ENCODE data around the gene DDX27. TPM values are rescaled to one million over a fixed set of nuclear protein-coding genes. Genes with fewer than 3 reads are reported as not detected.
A peak's percentile ranks its signal among the peaks of the same experiment; 100 is the strongest.

DDX27 gene
- total and polyA plus RNA-seq, 2 of the 13 experiments (the other 11 are each of a cell fraction or from before 2014, with no cell fraction given): 42.6 to 72.8 TPM

DNA sequence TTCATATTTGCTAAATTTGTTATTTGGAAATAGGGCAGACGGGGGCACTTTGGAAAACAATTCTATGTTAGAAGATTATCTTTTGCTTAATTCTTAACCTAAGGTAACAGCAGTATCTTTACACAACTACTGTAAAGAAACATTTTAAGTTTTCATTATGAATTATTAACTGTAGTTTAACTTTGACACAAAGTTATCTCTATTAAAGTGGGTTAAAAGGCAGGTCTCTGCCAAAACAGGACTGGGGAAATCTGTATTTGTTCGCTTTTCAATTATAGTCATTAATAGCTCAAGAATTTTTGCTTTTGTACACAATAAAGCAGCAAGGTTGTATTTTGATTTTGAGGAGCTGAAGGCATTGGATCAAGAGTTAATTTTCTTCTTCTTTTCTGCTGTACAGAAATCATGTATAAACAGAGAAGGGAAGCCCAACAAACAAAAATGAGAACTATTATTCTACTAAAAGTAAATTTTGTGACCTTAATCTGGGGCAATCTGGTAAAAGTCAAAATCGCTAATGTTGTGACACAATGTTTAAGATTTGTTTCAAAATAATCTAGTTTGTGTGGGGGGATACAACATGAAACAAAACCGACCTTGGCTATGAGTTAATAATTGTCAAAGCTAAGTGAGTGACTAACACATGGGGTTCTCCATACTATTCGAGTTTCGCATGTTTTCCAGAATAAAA, 34.0 kb upstream of the DDX27 start (continued):
- TF ChIP-seq, protein P1, sequence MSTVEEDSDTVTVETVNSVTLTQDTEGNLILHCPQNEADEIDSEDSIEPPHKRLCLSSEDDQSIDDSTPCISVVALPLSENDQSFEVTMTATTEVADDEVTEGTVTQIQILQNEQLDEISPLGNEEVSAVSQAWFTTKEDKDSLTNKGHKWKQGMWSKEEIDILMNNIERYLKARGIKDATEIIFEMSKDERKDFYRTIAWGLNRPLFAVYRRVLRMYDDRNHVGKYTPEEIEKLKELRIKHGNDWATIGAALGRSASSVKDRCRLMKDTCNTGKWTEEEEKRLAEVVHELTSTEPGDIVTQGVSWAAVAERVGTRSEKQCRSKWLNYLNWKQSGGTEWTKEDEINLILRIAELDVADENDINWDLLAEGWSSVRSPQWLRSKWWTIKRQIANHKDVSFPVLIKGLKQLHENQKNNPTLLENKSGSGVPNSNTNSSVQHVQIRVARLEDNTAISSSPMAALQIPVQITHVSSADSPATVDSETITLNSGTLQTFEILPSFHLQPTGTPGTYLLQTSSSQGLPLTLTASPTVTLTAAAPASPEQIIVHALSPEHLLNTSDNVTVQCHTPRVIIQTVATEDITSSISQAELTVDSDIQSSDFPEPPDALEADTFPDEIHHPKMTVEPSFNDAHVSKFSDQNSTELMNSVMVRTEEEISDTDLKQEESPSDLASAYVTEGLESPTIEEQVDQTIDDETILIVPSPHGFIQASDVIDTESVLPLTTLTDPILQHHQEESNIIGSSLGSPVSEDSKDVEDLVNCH (CRISPR knock-in tag; IDR thresholded peaks at IDR 0.05): no peak
- TF ChIP-seq, protein P2, sequence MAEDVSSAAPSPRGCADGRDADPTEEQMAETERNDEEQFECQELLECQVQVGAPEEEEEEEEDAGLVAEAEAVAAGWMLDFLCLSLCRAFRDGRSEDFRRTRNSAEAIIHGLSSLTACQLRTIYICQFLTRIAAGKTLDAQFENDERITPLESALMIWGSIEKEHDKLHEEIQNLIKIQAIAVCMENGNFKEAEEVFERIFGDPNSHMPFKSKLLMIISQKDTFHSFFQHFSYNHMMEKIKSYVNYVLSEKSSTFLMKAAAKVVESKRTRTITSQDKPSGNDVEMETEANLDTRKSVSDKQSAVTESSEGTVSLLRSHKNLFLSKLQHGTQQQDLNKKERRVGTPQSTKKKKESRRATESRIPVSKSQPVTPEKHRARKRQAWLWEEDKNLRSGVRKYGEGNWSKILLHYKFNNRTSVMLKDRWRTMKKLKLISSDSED (CRISPR knock-in tag; IDR thresholded peaks at IDR 0.05): no peak
- TF ChIP-seq ZNF644 (CRISPR knock-in tag; IDR thresholded peaks at IDR 0.05; ENCODE audit: low read depth): no peak
- no peak for TF ChIP-seq SP5 (CRISPR knock-in tag; IDR thresholded peaks at IDR 0.05; ENCODE audit: borderline replicate concordance, low read depth)
- no peak for TF ChIP-seq NFYC (CRISPR knock-in tag; IDR thresholded peaks at IDR 0.05)
- no peak for TF ChIP-seq ZNF780A (CRISPR knock-in tag; IDR thresholded peaks at IDR 0.05)
- TF ChIP-seq ZNF263 (CRISPR knock-in tag; IDR thresholded peaks at IDR 0.05): no peak
- TF ChIP-seq RELA (CRISPR knock-in tag; IDR thresholded peaks at IDR 0.05): no peak
- TF ChIP-seq, protein P3, sequence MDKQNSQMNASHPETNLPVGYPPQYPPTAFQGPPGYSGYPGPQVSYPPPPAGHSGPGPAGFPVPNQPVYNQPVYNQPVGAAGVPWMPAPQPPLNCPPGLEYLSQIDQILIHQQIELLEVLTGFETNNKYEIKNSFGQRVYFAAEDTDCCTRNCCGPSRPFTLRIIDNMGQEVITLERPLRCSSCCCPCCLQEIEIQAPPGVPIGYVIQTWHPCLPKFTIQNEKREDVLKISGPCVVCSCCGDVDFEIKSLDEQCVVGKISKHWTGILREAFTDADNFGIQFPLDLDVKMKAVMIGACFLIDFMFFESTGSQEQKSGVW (CRISPR knock-in tag; IDR thresholded peaks at IDR 0.05; ENCODE audit: borderline replicate concordance): no peak
- no peak for TF ChIP-seq CENPX (CRISPR knock-in tag; IDR thresholded peaks at IDR 0.05)
- TF ChIP-seq ZNF605 (CRISPR knock-in tag; IDR thresholded peaks at IDR 0.05): no peak
- no peak for TF ChIP-seq YEATS2 (CRISPR knock-in tag; IDR thresholded peaks at IDR 0.05; ENCODE audit: borderline replicate concordance)
- no peak for TF ChIP-seq PHB2 (IDR thresholded peaks at IDR 0.05; ENCODE audit: partially characterized antibody)
- TF ChIP-seq, protein P4, sequence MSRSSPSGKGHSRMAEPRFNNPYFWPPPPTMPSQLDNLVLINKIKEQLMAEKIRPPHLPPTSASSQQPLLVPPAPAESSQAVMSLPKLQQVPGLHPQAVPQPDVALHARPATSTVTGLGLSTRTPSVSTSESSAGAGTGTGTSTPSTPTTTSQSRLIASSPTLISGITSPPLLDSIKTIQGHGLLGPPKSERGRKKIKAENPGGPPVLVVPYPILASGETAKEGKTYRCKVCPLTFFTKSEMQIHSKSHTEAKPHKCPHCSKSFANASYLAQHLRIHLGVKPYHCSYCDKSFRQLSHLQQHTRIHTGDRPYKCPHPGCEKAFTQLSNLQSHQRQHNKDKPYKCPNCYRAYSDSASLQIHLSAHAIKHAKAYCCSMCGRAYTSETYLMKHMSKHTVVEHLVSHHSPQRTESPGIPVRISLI (CRISPR knock-in tag; IDR thresholded peaks at IDR 0.05; ENCODE audit: borderline replicate concordance): no peak
- no peak for TF ChIP-seq HNF4G (IDR thresholded peaks at IDR 0.05; ENCODE audit: borderline replicate concordance, low read depth, low read length)
- no peak for TF ChIP-seq HNF4G (CRISPR knock-in tag; IDR thresholded peaks at IDR 0.05; ENCODE audit: borderline replicate concordance, low read depth)
- TF ChIP-seq, protein P5, sequence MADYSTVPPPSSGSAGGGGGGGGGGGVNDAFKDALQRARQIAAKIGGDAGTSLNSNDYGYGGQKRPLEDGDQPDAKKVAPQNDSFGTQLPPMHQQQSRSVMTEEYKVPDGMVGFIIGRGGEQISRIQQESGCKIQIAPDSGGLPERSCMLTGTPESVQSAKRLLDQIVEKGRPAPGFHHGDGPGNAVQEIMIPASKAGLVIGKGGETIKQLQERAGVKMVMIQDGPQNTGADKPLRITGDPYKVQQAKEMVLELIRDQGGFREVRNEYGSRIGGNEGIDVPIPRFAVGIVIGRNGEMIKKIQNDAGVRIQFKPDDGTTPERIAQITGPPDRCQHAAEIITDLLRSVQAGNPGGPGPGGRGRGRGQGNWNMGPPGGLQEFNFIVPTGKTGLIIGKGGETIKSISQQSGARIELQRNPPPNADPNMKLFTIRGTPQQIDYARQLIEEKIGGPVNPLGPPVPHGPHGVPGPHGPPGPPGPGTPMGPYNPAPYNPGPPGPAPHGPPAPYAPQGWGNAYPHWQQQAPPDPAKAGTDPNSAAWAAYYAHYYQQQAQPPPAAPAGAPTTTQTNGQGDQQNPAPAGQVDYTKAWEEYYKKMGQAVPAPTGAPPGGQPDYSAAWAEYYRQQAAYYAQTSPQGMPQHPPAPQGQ (CRISPR knock-in tag; IDR thresholded peaks at IDR 0.05; ENCODE audit: borderline replicate concordance): no peak
- peak; percentile 25; the same call in 1 of the 2 replicates for TF ChIP-seq GATA4 (IDR thresholded peaks at IDR 0.05; ENCODE audit: borderline replicate concordance, low read depth)
- TF ChIP-seq XRCC5 (optimal IDR thresholded peaks at IDR 0.05; ENCODE audit: low read length): no peak
- TF ChIP-seq, protein P6, sequence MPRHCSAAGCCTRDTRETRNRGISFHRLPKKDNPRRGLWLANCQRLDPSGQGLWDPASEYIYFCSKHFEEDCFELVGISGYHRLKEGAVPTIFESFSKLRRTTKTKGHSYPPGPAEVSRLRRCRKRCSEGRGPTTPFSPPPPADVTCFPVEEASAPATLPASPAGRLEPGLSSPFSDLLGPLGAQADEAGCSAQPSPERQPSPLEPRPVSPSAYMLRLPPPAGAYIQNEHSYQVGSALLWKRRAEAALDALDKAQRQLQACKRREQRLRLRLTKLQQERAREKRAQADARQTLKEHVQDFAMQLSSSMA (CRISPR knock-in tag; IDR thresholded peaks at IDR 0.05): no peak
- TF ChIP-seq ZNF260 (CRISPR knock-in tag; IDR thresholded peaks at IDR 0.05; ENCODE audit: borderline replicate concordance, low read depth): no peak
- no peak for TF ChIP-seq NFYB (CRISPR knock-in tag; IDR thresholded peaks at IDR 0.05)
- no peak for TF ChIP-seq ETV5 (CRISPR knock-in tag; IDR thresholded peaks at IDR 0.05; ENCODE audit: borderline replicate concordance)
